H9 (cell line): ENCODE data around the gene BBS1. TPM values are rescaled to one million over a fixed set of nuclear protein-coding genes. Genes with fewer than 3 reads are reported as not detected.

Experiments
- DNase-seq: peaks from one replicate; pipeline ENCODE4 v3.0.0-alpha.2; 2017
- H2AFZ ChIP-seq: one replicate; pipeline ENCODE4 v1.6.1; 2013; ENCODE audit warnings: mild to moderate bottlenecking, low read length, control low read depth, moderate library complexity
- H2AK5ac ChIP-seq: 2 replicates; pipeline ENCODE4 v1.6.1; 2013; ENCODE audit warnings: low read length, control low read depth, mixed read lengths; ENCODE audit not compliant: insufficient read length
- H2BK120ac ChIP-seq: one replicate; pipeline ENCODE4 v1.6.1; 2013; ENCODE audit warnings: low read depth, mild to moderate bottlenecking, low read length, control low read depth, inconsistent platforms; ENCODE audit not compliant: poor library complexity, severe bottlenecking
- H2BK12ac ChIP-seq: 2 replicates; pipeline ENCODE4 v1.6.1; 2013; ENCODE audit warnings: low read length, control low read depth, mixed read lengths, low read depth; ENCODE audit not compliant: insufficient read length
- H2BK15ac ChIP-seq: 2 replicates; pipeline ENCODE4 v1.6.1; 2013; ENCODE audit warnings: low read depth, low read length, control low read depth
- H2BK20ac ChIP-seq: one replicate; pipeline ENCODE4 v1.6.1; 2013; ENCODE audit warnings: low read depth, mild to moderate bottlenecking, low read length, control low read depth, inconsistent platforms; ENCODE audit not compliant: poor library complexity, severe bottlenecking
- H2BK5ac ChIP-seq: 2 replicates; pipeline ENCODE4 v1.6.1; 2013; ENCODE audit warnings: low read length, control low read depth, mixed read lengths; ENCODE audit not compliant: insufficient read length
- H3K14ac ChIP-seq: 2 replicates; pipeline ENCODE4 v1.6.1; 2013; ENCODE audit warnings: low read length, control low read depth; ENCODE audit not compliant: insufficient read depth
- H3K18ac ChIP-seq: 2 replicates; pipeline ENCODE4 v1.6.1; 2013; ENCODE audit warnings: low read depth, mild to moderate bottlenecking, mixed read lengths, low read length, control low read depth; ENCODE audit not compliant: insufficient read length
- H3K23ac ChIP-seq: 2 replicates; pipeline ENCODE4 v1.6.1; 2013; ENCODE audit warnings: low read length, control low read depth, mixed read lengths, low read depth; ENCODE audit not compliant: insufficient read length
- H3K23me2 ChIP-seq: 2 replicates; pipeline ENCODE4 v1.6.1; 2013; ENCODE audit warnings: low read depth, mild to moderate bottlenecking, mixed read lengths, low read length, control low read depth; ENCODE audit not compliant: insufficient read length, poor library complexity, severe bottlenecking
- H3K27ac ChIP-seq: 2 replicates; pipeline ENCODE4 v1.5.1; 2013; ENCODE audit warnings: low read length, control low read depth, mixed read lengths, low read depth; ENCODE audit not compliant: insufficient read length
- H3K27me3 ChIP-seq: 2 replicates; pipeline ENCODE4 v1.6.1; 2013; ENCODE audit warnings: low read length, control low read depth, inconsistent platforms; ENCODE audit not compliant: insufficient read depth
- H3K4ac ChIP-seq: 2 replicates; pipeline ENCODE4 v1.6.1; 2013; ENCODE audit warnings: low read depth, mild to moderate bottlenecking, control low read depth, inconsistent platforms, low read length, moderate library complexity
- H3K4me1 ChIP-seq: 2 replicates; pipeline ENCODE4 v1.6.1; 2013; ENCODE audit warnings: low read length, control low read depth, inconsistent platforms; ENCODE audit not compliant: insufficient read depth
- H3K4me2 ChIP-seq: 2 replicates; pipeline ENCODE4 v1.6.1; 2013; ENCODE audit warnings: low read length, control low read depth, mixed read lengths; ENCODE audit not compliant: insufficient read length, insufficient read depth
- H3K56ac ChIP-seq: 2 replicates; pipeline ENCODE4 v1.6.1; 2013; ENCODE audit warnings: low read depth, mild to moderate bottlenecking, mixed read lengths, low read length, control low read depth; ENCODE audit not compliant: insufficient read length
- H3K79me1 ChIP-seq: 2 replicates; pipeline ENCODE4 v1.6.1; 2013; ENCODE audit warnings: low read depth, mild to moderate bottlenecking, moderate library complexity, low read length, control low read depth, inconsistent platforms; ENCODE audit not compliant: insufficient read depth, poor library complexity, severe bottlenecking
- H3K79me2 ChIP-seq: 2 replicates; pipeline ENCODE4 v1.6.1; 2013; ENCODE audit warnings: low read length, control low read depth, inconsistent platforms; ENCODE audit not compliant: insufficient read depth
- H3K9ac ChIP-seq: 2 replicates; pipeline ENCODE4 v1.6.1; 2013; ENCODE audit warnings: low read length, control low read depth, mixed read lengths; ENCODE audit not compliant: insufficient read length; ENCODE audit errors: extremely low read depth
- H3K9me3 ChIP-seq: one replicate; pipeline ENCODE4 v1.6.1; 2013; ENCODE audit warnings: low read depth, low read length, inconsistent platforms; ENCODE audit not compliant: control insufficient read depth
- H3T11ph ChIP-seq: one replicate; pipeline ENCODE4 v1.6.1; 2013; ENCODE audit warnings: mild to moderate bottlenecking, low read length, control low read depth, inconsistent platforms
- H4K20me1 ChIP-seq: one replicate; pipeline ENCODE4 v1.6.1; 2013; ENCODE audit not compliant: control insufficient read depth, insufficient read length, insufficient read depth
- H4K5ac ChIP-seq: 2 replicates; pipeline ENCODE4 v1.6.1; 2013; ENCODE audit warnings: low read depth, mild to moderate bottlenecking, mixed read lengths, low read length, control low read depth; ENCODE audit not compliant: insufficient read length
- H4K8ac ChIP-seq: replicated peaks from 2 replicates; pipeline ENCODE4 v1.6.1; 2013; ENCODE audit warnings: low read length, control low read depth, mixed read lengths, low read depth; ENCODE audit not compliant: insufficient read length
- H4K91ac ChIP-seq: 2 replicates; pipeline ENCODE4 v1.6.1; 2013; ENCODE audit warnings: low read depth, mild to moderate bottlenecking, moderate library complexity, mixed read lengths, low read length, control low read depth; ENCODE audit not compliant: insufficient read length
- H3K27ac Mint-ChIP-seq, 3 experiments: 2 replicates in 2 of 3; 3 replicates in 1 of 3; pipeline ENCODE4 v1.8.0; 2020 to 2021; ENCODE audit warnings: mixed read lengths in 3 of 3, mild to moderate bottlenecking in 1 of 3, moderate library complexity in 1 of 3
- H3K27me3 Mint-ChIP-seq: 2 replicates; pipeline ENCODE4 v1.8.0; 2021; ENCODE audit warnings: low read depth, mild to moderate bottlenecking, moderate library complexity, mixed read lengths
- H3K36me3 Mint-ChIP-seq, 3 experiments: 2 replicates in 2 of 3; 3 replicates in 1 of 3; pipeline ENCODE4 v1.8.0; 2020 to 2021; ENCODE audit warnings: low read depth in 3 of 3, mixed read lengths in 3 of 3; ENCODE audit not compliant: insufficient read depth in 1 of 3
- H3K4me1 Mint-ChIP-seq, 2 experiments: 2 replicates each; pipeline ENCODE4 v1.8.0; 2020; ENCODE audit warnings: mixed read lengths in 2 of 2
- H3K4me3 Mint-ChIP-seq, 2 experiments: 2 replicates in 1 of 2; 3 replicates in 1 of 2; pipeline ENCODE4 v1.8.0; 2020 to 2021; ENCODE audit warnings: mild to moderate bottlenecking in 2 of 2, mixed read lengths in 2 of 2, moderate library complexity in 1 of 2
- H3K9me3 Mint-ChIP-seq, 2 experiments: 2 replicates in 1 of 2; 3 replicates in 1 of 2; pipeline ENCODE4 v1.8.0; 2020; ENCODE audit warnings: mild to moderate bottlenecking in 2 of 2, mixed read lengths in 2 of 2, moderate library complexity in 1 of 2
- CTCF ChIP-seq: fragments of 200-600 bp; sonication (generic); conservative IDR thresholded peaks from 3 replicates; pipeline ENCODE4 v1.8.0; 2021; ENCODE audit warnings: antibody characterized with exemption, mild to moderate bottlenecking
- WGBS: extraction: QIAGEN DNeasy Blood & Tissue Kit; methylation state at CpG from one replicate; pipeline ENCODE4 v1.1.7; 2013; ENCODE audit warnings: missing lambda C conversion rate, low lambda C conversion rate, mixed read lengths; ENCODE audit not compliant: insufficient read length; ENCODE audit errors: extremely low coverage; 5-methylcytosine and 5-hydroxymethylcytosine counted together
- total RNA-seq: library from RNA; stranded (reverse); gene quantifications from 2 replicates; pipeline ENCODE4 v1.2.1, GENCODE V29; 2021

BBS1 gene
- total RNA-seq, 1 experiment from 2014 or later, result 27.2 TPM

DNA sequence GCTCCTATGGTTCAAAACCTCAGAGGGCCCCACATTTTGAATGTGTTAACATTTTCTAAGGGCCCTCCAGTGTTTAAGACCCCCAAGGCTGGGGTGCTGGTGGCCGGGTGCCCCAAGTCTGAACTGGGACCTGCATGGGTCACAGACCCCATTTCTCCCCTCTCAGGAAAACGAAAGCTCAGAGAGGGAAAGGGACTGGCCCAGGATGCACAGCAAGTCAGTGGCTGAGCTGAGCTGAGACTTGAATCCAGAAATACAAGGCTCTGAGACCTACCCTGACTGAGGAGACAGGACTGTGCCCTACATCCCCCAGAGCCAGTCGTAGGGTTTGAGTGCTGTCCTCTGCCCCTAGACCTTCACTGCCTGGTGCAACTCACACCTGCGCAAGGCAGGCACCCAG is 40.5 kb downstream of the BBS1 start:
- no peak overlapping the region for H2BK5ac ChIP-seq
- H3K4me1 ChIP-seq, result no peaks in the 10 kb centered on the region
- Mint-ChIP-seq H3K4me3 (no peak overlapping the region), H3K36me3 (peaks cover 2 to 45% (median 36%) of the 10 kb centered on the region in 3 experiments; a peak in 5 of 7 replicates), H3K27me3 (no peaks in the 10 kb centered on the region; the same call in 1 of the 2 replicates), H3K4me1 (peaks cover 21% of the 10 kb centered on the region in 2 experiments), H3K9me3 (no peaks in the 10 kb centered on the region; a peak in 1 of 5 replicates), H3K27ac (peak overlapping the region in 1 of 3 experiments; percentile 19; a peak in 1 of 7 replicates)
- H4K8ac ChIP-seq, result no peak overlapping the region
- no peak overlapping the region for H2BK12ac ChIP-seq
- no peak overlapping the region for H3K4ac ChIP-seq
- H3K9ac ChIP-seq, result no peak overlapping the region
- no peak overlapping the region for H3K56ac ChIP-seq
- no peak overlapping the region for H3K27ac ChIP-seq
- no peaks in the 10 kb centered on the region for H3K9me3 ChIP-seq
- H3K23me2 ChIP-seq, result no peaks in the 10 kb centered on the region
- H3K79me2 ChIP-seq, result no peaks in the 10 kb centered on the region
- no peak overlapping the region for H3T11ph ChIP-seq
- H2AK5ac ChIP-seq, result no peak overlapping the region
- no peak overlapping the region for H4K91ac ChIP-seq
- no peak for TF ChIP-seq CTCF
- H3K4me2 ChIP-seq, result no peak overlapping the region
- no peak overlapping the region for H3K14ac ChIP-seq
- H4K5ac ChIP-seq, result peak overlapping the region; percentile 32
- no peak overlapping the region for H2BK20ac ChIP-seq
- no peaks in the 10 kb centered on the region for H4K20me1 ChIP-seq
- H2AFZ ChIP-seq, result no peak overlapping the region
- H3K27me3 ChIP-seq, result no peaks in the 10 kb centered on the region
- no peak overlapping the region for H3K23ac ChIP-seq
- H3K79me1 ChIP-seq, result no peaks in the 10 kb centered on the region
- DNase-seq, result no peak
- H2BK120ac ChIP-seq, result no peak overlapping the region
- WGBS, result no CpG with 5 or more reads among the region's 4 CpGs
- no peak overlapping the region for H3K18ac ChIP-seq
- no peak overlapping the region for H2BK15ac ChIP-seq
